Prostate gland (tissue), 2 donors: Measurements from ENCODE around the gene UAP1L1.

Experiments used
- CTCF ChIP-seq, 4 experiments: fragments of 200-600 bp in 2 of 4; fragments of 450-650 bp in 2 of 4; sonication (generic) in 2 of 4; IDR thresholded peaks; 1 replicate in 3 of 4; 2 replicates in 1 of 4; pipeline ENCODE4 v1.5.1; 2016 to 2019; ENCODE audit warnings: antibody characterized with exemption in 4 of 4, mild to moderate bottlenecking in 2 of 4, moderate library complexity in 2 of 4
- POLR2A ChIP-seq: fragments of 450-650 bp; IDR thresholded peaks from one replicate; pipeline ENCODE4 v1.6.1; 2016; ENCODE audit warnings: antibody characterized with exemption, mild to moderate bottlenecking

- TF ChIP-seq CTCF (IDR thresholded peaks at IDR 0.05), result no peak
- no peak for TF ChIP-seq POLR2A
Measured at GRCh38 chr9:137057545-137057944, 19.8 kb upstream of the UAP1L1 start.
